ENCODE data around the gene TRIM22. TPM values are rescaled to one million over a fixed set of nuclear protein-coding genes. Genes with fewer than 3 reads are reported as not detected.

TRIM22 gene
- total RNA-seq, 1 donor from 2014 or later: 1.7 TPM

GRCh38 chr11:5736396-5736795 lies 46.8 kb downstream of the TRIM22 start, which contains the start of gene OR56B1:
TSS of gene OR56B1 (plus strand) at chr11:5736448. CDS start at chr11:5736517, 69 bp downstream.
- Mint-ChIP-seq H3K27me3 (no peaks in the 10 kb centered on the region), H3K27ac (no peak within 1 kb of the TSS), H3K9me3 (ENCODE audit: low read depth) (no peaks in the 10 kb centered on the region), H3K4me1 (ENCODE audit: low read depth) (no peaks in the 10 kb centered on the region), H3K36me3 (ENCODE audit: insufficient read depth) (no peaks in the 10 kb centered on the region), H3K4me3 (ENCODE audit: low read depth) (no peak within 1 kb of the TSS)
- no peak for TF ChIP-seq CTCF (IDR thresholded peaks at IDR 0.05; ENCODE audit: unreplicated experiment)
- no peak for DNase-seq (ENCODE audit: low spot score, unreplicated experiment)

- Mint-ChIP-seq H3K36me3 (ENCODE audit: insufficient read depth) (no peaks in the 10 kb centered on the region), H3K27me3 (no peaks in the 10 kb centered on the region), H3K4me1 (ENCODE audit: low read depth) (no peaks in the 10 kb centered on the region), H3K27ac (no peak overlapping the region), H3K9me3 (ENCODE audit: low read depth) (no peaks in the 10 kb centered on the region), H3K4me3 (ENCODE audit: low read depth) (no peak overlapping the region)
- no peak for DNase-seq (ENCODE audit: low spot score, unreplicated experiment)
- no peak for TF ChIP-seq CTCF (IDR thresholded peaks at IDR 0.05; ENCODE audit: unreplicated experiment)
Measured at GRCh38 chr11:5737091-5737490, 47.5 kb downstream of the TRIM22 start.

- Mint-ChIP-seq H3K4me3 (ENCODE audit: low read depth) (no peak overlapping the region), H3K4me1 (ENCODE audit: low read depth) (no peaks in the 10 kb centered on the region), H3K27me3 (no peaks in the 10 kb centered on the region), H3K9me3 (ENCODE audit: low read depth) (no peaks in the 10 kb centered on the region), H3K36me3 (ENCODE audit: insufficient read depth) (no peaks in the 10 kb centered on the region), H3K27ac (no peak overlapping the region)
- DNase-seq (ENCODE audit: low spot score, unreplicated experiment): no peak
- TF ChIP-seq CTCF (IDR thresholded peaks at IDR 0.05; ENCODE audit: unreplicated experiment): no peak
Measured at GRCh38 chr11:5737670-5738392, 48.2 kb downstream of the TRIM22 start.

GRCh38 chr11:5738431-5738830 lies 48.8 kb downstream of the TRIM22 start:
- H3K27ac Mint-ChIP-seq: no peak overlapping the region
- TF ChIP-seq CTCF (IDR thresholded peaks at IDR 0.05; ENCODE audit: unreplicated experiment): no peak
- no peak for DNase-seq (ENCODE audit: low spot score, unreplicated experiment)
- no peaks in the 10 kb centered on the region for H3K9me3 Mint-ChIP-seq (ENCODE audit: low read depth)
- H3K4me1 Mint-ChIP-seq (ENCODE audit: low read depth): no peaks in the 10 kb centered on the region
- H3K27me3 Mint-ChIP-seq: no peaks in the 10 kb centered on the region
- no peak overlapping the region for H3K4me3 Mint-ChIP-seq (ENCODE audit: low read depth)
- H3K36me3 Mint-ChIP-seq (ENCODE audit: insufficient read depth): no peaks in the 10 kb centered on the region

- Mint-ChIP-seq H3K4me3 (ENCODE audit: low read depth) (no peak overlapping the region), H3K27me3 (no peaks in the 10 kb centered on the region), H3K36me3 (ENCODE audit: insufficient read depth) (no peaks in the 10 kb centered on the region), H3K4me1 (ENCODE audit: low read depth) (no peaks in the 10 kb centered on the region), H3K27ac (no peak overlapping the region), H3K9me3 (ENCODE audit: low read depth) (no peaks in the 10 kb centered on the region)
- TF ChIP-seq CTCF (IDR thresholded peaks at IDR 0.05; ENCODE audit: unreplicated experiment): no peak
- no peak for DNase-seq (ENCODE audit: low spot score, unreplicated experiment)
Measured at GRCh38 chr11:5746614-5747013, 57.0 kb downstream of the TRIM22 start.
